Endothelial cell (in vitro differentiated cells): ENCODE data around the gene RHCE. TPM values are rescaled to one million over a fixed set of nuclear protein-coding genes. Genes with fewer than 3 reads are reported as not detected.
"Not testable (repeated sequence)": the region's sequence is repeated elsewhere in the genome, so short reads cannot be mapped to it uniquely, and the experiment has no call there.

Source experiments
- DNase-seq: peaks from one replicate; pipeline ENCODE4 v3.0.0; 2021; ENCODE audit warnings: low spot score
- H3K27ac Mint-ChIP-seq: one replicate; pipeline ENCODE4 v1.8.0; 2021; ENCODE audit warnings: mixed read lengths, inconsistent platforms; ENCODE audit not compliant: unreplicated experiment
- H3K27me3 Mint-ChIP-seq: one replicate; pipeline ENCODE4 v1.8.0; 2021; ENCODE audit warnings: mild to moderate bottlenecking, moderate library complexity, mixed read lengths, inconsistent platforms; ENCODE audit not compliant: unreplicated experiment
- H3K36me3 Mint-ChIP-seq: one replicate; pipeline ENCODE4 v1.8.0; 2021; ENCODE audit warnings: mild to moderate bottlenecking, low read depth, mixed read lengths, inconsistent platforms; ENCODE audit not compliant: unreplicated experiment
- H3K4me1 Mint-ChIP-seq: one replicate; pipeline ENCODE4 v1.8.0; 2021; ENCODE audit warnings: mild to moderate bottlenecking, mixed read lengths, inconsistent platforms; ENCODE audit not compliant: unreplicated experiment
- H3K4me3 Mint-ChIP-seq: one replicate; pipeline ENCODE4 v1.8.0; 2021; ENCODE audit warnings: mild to moderate bottlenecking, mixed read lengths, inconsistent platforms; ENCODE audit not compliant: unreplicated experiment
- H3K9me3 Mint-ChIP-seq: one replicate; pipeline ENCODE4 v1.8.0; 2021; ENCODE audit warnings: mixed read lengths, inconsistent platforms; ENCODE audit not compliant: unreplicated experiment
- total RNA-seq: library from RNA; stranded (reverse); fragmentation: NEBNext Ultra II Directional; extraction: Animal tissue kit (Norgen Biotek cat#: 25700); gene quantifications from one replicate; pipeline ENCODE4 v1.2.1, GENCODE V29; 2021; ENCODE audit not compliant: unreplicated experiment
- TF ChIP-seq, protein P1 (sequence below): fragments of 200-600 bp; sonication (generic); IDR thresholded peaks from one replicate; pipeline ENCODE4 v1.5.0; 2021; ENCODE audit warnings: antibody characterized with exemption; ENCODE audit not compliant: unreplicated experiment

Gene RHCE
- total RNA-seq, 1 donor from 2014 or later: 2.4 TPM

DNA sequence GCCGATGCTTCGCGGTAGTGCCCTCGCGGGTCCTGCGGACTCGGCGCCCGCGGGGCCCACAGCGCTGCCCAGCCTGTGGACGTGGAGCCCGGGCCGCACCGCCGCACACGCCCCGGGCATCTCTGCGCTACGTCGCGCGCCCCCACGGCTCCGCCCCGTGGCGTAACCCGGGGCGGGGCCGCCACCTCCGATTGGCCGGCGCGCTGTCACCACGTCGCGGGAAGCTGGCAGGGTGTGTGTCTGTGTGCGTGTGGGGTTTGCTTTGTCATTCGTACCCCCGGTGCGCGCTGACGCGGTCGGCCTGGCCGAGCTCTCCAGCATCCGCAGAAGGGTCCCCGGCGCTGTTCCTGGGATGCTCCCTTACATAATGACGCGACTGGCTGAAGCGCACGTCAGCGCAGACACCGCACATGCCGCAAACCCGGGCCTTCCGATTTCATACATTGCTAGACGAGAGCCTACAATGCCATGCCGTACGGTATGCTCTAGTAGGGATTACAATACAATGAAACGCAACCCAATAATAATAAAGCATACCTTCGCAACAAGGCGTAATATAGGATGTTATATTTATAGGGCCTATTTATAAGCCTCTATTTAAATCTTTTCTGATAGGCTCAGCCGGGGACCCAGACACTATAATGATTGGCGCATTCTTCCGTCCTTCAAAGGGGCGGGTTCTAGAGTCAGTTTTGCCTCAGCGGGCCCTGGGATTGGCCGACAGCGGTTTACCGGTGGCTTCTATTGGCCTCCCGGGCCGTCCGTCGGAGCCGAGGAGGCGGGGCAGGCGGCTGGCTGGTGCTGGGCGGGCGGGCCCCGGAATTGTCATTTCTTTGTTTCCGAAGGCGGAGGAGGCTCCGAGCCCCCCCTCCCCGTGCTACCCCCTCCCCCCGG is 9.7 kb upstream of the RHCE start, which contains the start of gene MACO1:
MACO1 (plus strand) TSS at position 825 of the 894 bp plus-strand sequence. CDS start 202 bp downstream, outside the sequence.
- Mint-ChIP-seq H3K27me3 (peaks cover 4% of the 10 kb centered on the region), H3K9me3 (no peaks in the 10 kb centered on the region), H3K4me3 (peak within 1 kb of the TSS; percentile 96), H3K36me3 (no peaks in the 10 kb centered on the region), H3K27ac (peak within 1 kb of the TSS; percentile 90), H3K4me1 (peaks cover 46% of the 10 kb centered on the region)
- DNase-seq: peak; percentile 98
- TF ChIP-seq, protein P1, sequence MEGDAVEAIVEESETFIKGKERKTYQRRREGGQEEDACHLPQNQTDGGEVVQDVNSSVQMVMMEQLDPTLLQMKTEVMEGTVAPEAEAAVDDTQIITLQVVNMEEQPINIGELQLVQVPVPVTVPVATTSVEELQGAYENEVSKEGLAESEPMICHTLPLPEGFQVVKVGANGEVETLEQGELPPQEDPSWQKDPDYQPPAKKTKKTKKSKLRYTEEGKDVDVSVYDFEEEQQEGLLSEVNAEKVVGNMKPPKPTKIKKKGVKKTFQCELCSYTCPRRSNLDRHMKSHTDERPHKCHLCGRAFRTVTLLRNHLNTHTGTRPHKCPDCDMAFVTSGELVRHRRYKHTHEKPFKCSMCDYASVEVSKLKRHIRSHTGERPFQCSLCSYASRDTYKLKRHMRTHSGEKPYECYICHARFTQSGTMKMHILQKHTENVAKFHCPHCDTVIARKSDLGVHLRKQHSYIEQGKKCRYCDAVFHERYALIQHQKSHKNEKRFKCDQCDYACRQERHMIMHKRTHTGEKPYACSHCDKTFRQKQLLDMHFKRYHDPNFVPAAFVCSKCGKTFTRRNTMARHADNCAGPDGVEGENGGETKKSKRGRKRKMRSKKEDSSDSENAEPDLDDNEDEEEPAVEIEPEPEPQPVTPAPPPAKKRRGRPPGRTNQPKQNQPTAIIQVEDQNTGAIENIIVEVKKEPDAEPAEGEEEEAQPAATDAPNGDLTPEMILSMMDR: no peak

DNA sequence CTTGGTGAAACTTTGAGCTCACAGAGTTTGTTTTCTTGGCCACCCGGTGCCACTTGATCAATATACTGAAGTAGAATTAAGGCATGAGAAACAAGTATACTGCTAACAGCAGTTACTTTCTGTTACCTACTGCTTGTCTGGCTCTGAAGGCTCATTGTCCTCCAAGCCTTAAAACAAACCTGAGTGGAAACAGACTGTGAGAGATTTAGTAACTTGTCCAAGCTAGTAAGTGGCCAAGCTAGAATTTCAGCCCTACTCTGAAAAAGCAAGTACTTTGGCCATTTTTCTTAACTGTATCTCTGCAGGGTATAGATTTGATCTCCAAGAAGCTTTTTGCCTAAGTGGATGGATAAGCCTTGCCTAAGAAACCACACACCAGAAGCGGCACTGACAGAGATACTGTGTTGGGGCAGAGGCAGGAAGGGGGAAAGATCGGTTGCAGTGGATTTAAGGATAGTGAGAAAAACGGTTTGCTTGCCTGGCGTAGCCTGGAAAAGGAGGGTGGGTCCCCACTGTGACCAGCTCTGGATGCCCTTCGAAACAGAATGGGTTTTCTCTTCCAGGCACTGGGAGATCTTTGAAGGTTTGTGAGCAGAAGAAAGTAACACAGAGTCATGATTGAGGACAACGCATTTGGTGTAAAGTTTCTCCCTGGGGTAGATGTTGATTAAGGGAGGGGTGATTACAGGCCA is 8.0 kb upstream of the RHCE start:
- Mint-ChIP-seq H3K27me3 (peaks cover 4% of the 10 kb centered on the region), H3K27ac (peak overlapping the region; percentile 61)

DNA sequence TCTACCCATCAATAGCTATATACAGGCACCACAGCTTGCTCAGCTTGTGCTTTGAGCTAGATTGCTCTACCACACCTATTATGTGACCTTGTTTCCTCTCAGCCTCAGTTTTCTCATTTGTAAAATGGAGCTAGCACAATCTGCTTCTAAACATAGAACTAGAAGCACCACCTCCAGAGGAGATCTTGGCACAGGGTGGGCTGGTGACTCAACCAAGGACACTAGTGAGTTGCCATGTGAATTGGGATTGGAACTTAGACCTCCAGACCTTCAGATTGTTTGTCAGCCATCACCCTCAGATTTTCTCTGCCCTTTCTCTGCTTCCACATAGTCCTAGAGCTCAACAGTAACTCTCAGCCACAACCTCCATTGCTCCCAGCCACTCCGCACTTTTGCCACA is 7.1 kb upstream of the RHCE start:
- Mint-ChIP-seq H3K27me3 (peaks cover 4% of the 10 kb centered on the region), H3K4me3 (no peak overlapping the region), H3K36me3 (no peaks in the 10 kb centered on the region), H3K27ac (no peak overlapping the region), H3K4me1 (peaks cover 28% of the 10 kb centered on the region), H3K9me3 (no peaks in the 10 kb centered on the region)
- DNase-seq: no peak
- TF ChIP-seq, protein P1: no peak

More for the DNA sequence above, 8.0 kb upstream of the RHCE start:
- TF ChIP-seq, protein P1: no peak
- H3K9me3 Mint-ChIP-seq: no peaks in the 10 kb centered on the region
- peak overlapping the region; percentile 73 for H3K4me3 Mint-ChIP-seq
- H3K4me1 Mint-ChIP-seq: peaks cover 30% of the 10 kb centered on the region
- H3K36me3 Mint-ChIP-seq: no peaks in the 10 kb centered on the region
- no peak for DNase-seq

DNA sequence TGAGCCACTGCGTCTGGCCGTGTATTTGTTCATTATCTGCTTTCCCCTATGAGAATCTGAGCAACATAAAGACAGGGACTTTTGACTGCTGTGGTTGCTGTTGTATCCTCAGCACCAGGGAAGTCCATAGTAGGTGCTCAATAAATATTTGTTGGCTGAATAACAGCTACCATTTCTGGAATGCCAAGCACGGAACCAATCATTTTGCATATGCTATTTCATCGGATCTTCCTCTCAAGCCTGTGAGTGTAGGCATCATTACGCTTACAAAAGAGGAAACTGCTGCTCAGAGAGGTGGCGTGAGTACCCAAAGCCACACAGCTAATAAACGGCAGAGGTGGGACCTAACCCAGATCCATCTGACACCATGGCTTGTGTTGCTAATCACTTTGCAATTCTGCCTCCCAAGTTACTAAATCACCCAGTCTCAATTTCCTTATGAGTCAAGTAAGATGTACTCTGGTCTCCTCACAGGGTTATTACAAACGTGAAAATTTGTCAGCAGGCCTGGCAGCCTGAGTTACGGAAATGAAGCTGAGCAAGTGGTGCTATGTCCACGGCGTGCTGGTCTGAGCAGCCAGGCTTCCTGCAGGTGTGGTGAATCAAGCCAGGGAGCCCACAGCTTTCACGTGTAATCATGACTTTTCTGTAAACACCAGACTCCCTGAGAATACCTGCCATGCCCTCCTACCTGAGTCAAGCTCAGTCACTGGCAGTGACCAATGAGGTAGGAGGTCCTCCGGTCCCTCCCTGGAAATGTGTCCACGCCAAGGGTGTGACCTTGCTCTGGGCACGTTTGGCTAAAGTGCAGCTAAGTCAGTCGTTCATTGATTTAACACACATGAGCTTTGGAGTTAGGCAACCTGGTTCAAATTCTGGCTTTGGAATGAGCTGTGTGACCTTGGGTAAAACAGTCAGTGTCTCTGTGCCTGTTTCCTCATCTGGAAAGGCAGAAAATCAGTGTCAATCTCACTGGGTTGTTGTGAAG is 4.8 kb upstream of the RHCE start:
- no peaks in the 10 kb centered on the region for H3K36me3 Mint-ChIP-seq
- H3K9me3 Mint-ChIP-seq: no peaks in the 10 kb centered on the region
- peaks cover 4% of the 10 kb centered on the region for H3K27me3 Mint-ChIP-seq
- TF ChIP-seq, protein P1: no peak
- H3K27ac Mint-ChIP-seq: no peak overlapping the region
- H3K4me1 Mint-ChIP-seq: peaks cover 22% of the 10 kb centered on the region
- H3K4me3 Mint-ChIP-seq: no peak overlapping the region
- DNase-seq: no peak

DNA sequence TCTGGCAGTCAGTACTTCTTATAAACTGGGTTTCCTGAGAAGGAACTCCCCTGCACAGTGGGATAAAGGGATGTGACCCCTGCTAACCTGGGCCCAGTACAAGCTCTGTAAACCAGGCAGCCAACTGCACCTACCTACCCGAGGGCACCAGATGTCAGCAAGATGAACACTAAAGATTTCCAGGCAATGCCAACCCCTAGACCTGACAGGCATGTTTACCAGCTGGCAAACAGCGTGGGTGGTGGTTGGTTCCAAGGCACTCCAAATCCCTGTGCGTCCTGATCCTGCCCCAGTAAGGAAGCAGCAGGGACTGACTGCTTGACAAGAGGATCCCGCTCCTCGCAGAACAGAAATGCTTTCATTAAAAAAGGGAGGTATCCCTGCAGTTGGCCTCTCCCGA is 2.6 kb upstream of the RHCE start:
- DNase-seq, H3K27me3 Mint-ChIP-seq: not testable (repeated sequence)

DNA sequence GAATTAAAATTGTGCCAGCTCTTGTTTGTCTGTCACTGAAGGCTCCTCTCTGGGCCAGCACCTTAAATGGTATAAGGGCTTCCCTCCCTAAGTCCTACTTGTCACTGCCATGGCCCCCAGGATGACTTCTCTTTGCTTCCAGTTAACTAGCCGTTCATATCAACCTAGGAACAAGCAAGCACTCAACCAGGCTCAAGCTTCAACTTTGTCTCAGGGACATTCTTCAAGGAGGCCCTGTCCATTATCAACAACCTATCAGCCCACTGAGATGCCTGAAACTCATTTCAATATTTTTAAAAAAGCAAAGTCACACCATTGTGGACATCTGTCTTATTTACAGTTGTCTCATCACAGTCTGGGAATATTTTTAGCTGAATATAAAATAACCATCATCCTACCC is 1.3 kb downstream of the RHCE start:
- H3K4me3 Mint-ChIP-seq, H3K36me3 Mint-ChIP-seq, H3K27me3 Mint-ChIP-seq, DNase-seq, H3K9me3 Mint-ChIP-seq, H3K27ac Mint-ChIP-seq: not testable (repeated sequence)
- peaks cover 16% of the 10 kb centered on the region for H3K4me1 Mint-ChIP-seq

More for the DNA sequence above, 2.6 kb upstream of the RHCE start:
- not testable (repeated sequence) for H3K4me3 Mint-ChIP-seq, H3K9me3 Mint-ChIP-seq, H3K36me3 Mint-ChIP-seq, H3K27ac Mint-ChIP-seq
- peaks cover 16% of the 10 kb centered on the region for H3K4me1 Mint-ChIP-seq

DNA sequence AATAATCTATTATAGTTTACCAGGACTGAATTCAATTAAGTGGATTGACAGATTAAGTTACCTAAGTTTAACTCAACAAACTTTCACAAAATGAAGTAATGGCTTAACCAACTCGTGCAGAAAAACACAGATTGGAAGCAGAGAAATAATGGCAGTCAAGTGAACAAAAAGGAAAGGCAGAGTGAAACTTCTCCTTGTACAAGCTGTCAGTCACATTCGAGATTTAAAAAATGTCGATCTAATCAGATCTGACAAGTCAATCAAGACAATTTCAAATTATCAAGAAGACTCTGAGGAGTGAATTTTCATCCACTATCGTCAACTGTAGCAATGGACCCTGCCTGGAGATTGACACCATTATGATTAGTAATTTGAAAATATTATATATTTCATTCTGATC is 3.3 kb downstream of the RHCE start:
- H3K4me1 Mint-ChIP-seq, H3K27ac Mint-ChIP-seq, H3K27me3 Mint-ChIP-seq, H3K36me3 Mint-ChIP-seq, DNase-seq, H3K4me3 Mint-ChIP-seq, H3K9me3 Mint-ChIP-seq: not testable (repeated sequence)
